Smooth muscle cell (in vitro differentiated cells): ENCODE measurements around the gene THBS3. TPM values are rescaled to one million over a fixed set of nuclear protein-coding genes. Genes with fewer than 3 reads are reported as not detected.
"Not testable (repeated sequence)": the region's sequence is repeated elsewhere in the genome, so short reads cannot be mapped to it uniquely, and the experiment has no call there.

Experiments
- DNase-seq: peaks from one replicate; lab custom pipeline; 2025; ENCODE audit not compliant: unreplicated experiment; lab: John Stamatoyannopoulos, UW
- H2AFZ ChIP-seq: fragments of 200-600 bp; sonication (generic); 2 replicates; pipeline ENCODE4 v1.6.0; 2016; ENCODE audit warnings: antibody characterized with exemption, low read depth, mild to moderate bottlenecking
- H3F3A ChIP-seq: fragments of 200-600 bp; sonication (generic); 2 replicates; pipeline ENCODE4 v1.6.0; 2017; ENCODE audit warnings: antibody characterized with exemption, low read depth
- H3K27ac ChIP-seq: fragments of 200-600 bp; sonication (generic); 2 replicates; pipeline ENCODE4 v1.5.1; 2016; ENCODE audit warnings: low read depth, mild to moderate bottlenecking
- H3K27me3 ChIP-seq: fragments of 200-600 bp; sonication (generic); 2 replicates; pipeline ENCODE4 v1.6.1; 2016; ENCODE audit warnings: low read depth, mild to moderate bottlenecking
- H3K36me3 ChIP-seq: fragments of 200-600 bp; sonication (generic); 2 replicates; pipeline ENCODE4 v1.5.1; 2016; ENCODE audit warnings: low read depth
- H3K4me1 ChIP-seq: fragments of 200-600 bp; sonication (generic); 2 replicates; pipeline ENCODE4 v1.5.1; 2016; ENCODE audit warnings: low read depth
- H3K4me2 ChIP-seq: fragments of 200-600 bp; sonication (generic); 2 replicates; pipeline ENCODE4 v1.6.0; 2016; ENCODE audit warnings: mild to moderate bottlenecking
- H3K4me3 ChIP-seq: fragments of 200-600 bp; sonication (generic); 2 replicates; pipeline ENCODE4 v1.5.1; 2016; ENCODE audit warnings: mild to moderate bottlenecking
- H3K79me2 ChIP-seq: fragments of 200-600 bp; sonication (generic); 2 replicates; pipeline ENCODE4 v1.6.0; 2016; ENCODE audit warnings: low read depth, mild to moderate bottlenecking
- H3K9ac ChIP-seq: fragments of 200-600 bp; sonication (generic); 2 replicates; pipeline ENCODE4 v1.6.0; 2016; ENCODE audit warnings: low read depth
- H3K9me3 ChIP-seq: fragments of 200-600 bp; sonication (generic); replicated peaks from 2 replicates; pipeline ENCODE4 v1.5.1; 2016; ENCODE audit warnings: low read depth
- H4K20me1 ChIP-seq: fragments of 200-600 bp; sonication (generic); 2 replicates; pipeline ENCODE4 v1.6.0; 2016; ENCODE audit warnings: low read depth
- CTCF ChIP-seq: fragments of 200-600 bp; sonication (generic); IDR thresholded peaks from 2 replicates; pipeline ENCODE4 v1.5.1; 2017; ENCODE audit warnings: borderline replicate concordance, mild to moderate bottlenecking, antibody characterized with exemption; ENCODE audit not compliant: insufficient read depth, poor library complexity, severe bottlenecking
- WGBS: methylation state at CpG from one replicate; pipeline ENCODE4 v1.1.7; 2016; ENCODE audit warnings: low lambda C conversion rate; 5-methylcytosine and 5-hydroxymethylcytosine counted together
- polyA plus RNA-seq: library from polyadenylated mRNA; unstranded; fragments of >200 nt; fragmentation: Nextera tagmentation; extraction: Ambion mirVana; gene quantifications from 2 replicates; pipeline ENCODE4 v1.2.1, GENCODE V29; 2016
- total RNA-seq: library from RNA; depleted of rRNA; stranded (reverse); fragments of >200 nt; gene quantifications from 2 replicates; pipeline ENCODE4 v1.2.3, GENCODE V29; 2014

Gene THBS3
- total and polyA plus RNA-seq, 2 experiments from 2014 or later: 20.1 to 28.5 TPM

GRCh38 chr1:155226910-155227260 is 19.2 kb upstream of the THBS3 start:
- no peaks in the 10 kb centered on the region for H4K20me1 ChIP-seq
- H3K4me1 ChIP-seq: peaks cover 17% of the 10 kb centered on the region
- H2AFZ ChIP-seq: peak overlapping the region; percentile 34
- peak; percentile 32 for DNase-seq
- H3K9ac ChIP-seq: peak overlapping the region; percentile 34
- under 1% methylated on average over 19 of the region's 19 CpGs for WGBS
- H3K27me3 ChIP-seq: no peaks in the 10 kb centered on the region
- H3K27ac ChIP-seq: peak overlapping the region; percentile 95
- peaks cover 5% of the 10 kb centered on the region for H3K79me2 ChIP-seq
- peak; percentile 2 for TF ChIP-seq CTCF
- H3K4me2 ChIP-seq: peak overlapping the region; percentile 82
- peaks cover 13% of the 10 kb centered on the region for H3F3A ChIP-seq
- H3K9me3 ChIP-seq: no peaks in the 10 kb centered on the region
- H3K36me3 ChIP-seq: no peaks in the 10 kb centered on the region
- peak overlapping the region; percentile 55 for H3K4me3 ChIP-seq

GRCh38 chr1:155226188-155226909 is 18.7 kb upstream of the THBS3 start:
- H3K4me1 ChIP-seq: peaks cover 17% of the 10 kb centered on the region
- peak overlapping the region; percentile 95 for H3K27ac ChIP-seq
- DNase-seq: no peak
- no peaks in the 10 kb centered on the region for H3K9me3 ChIP-seq
- no peaks in the 10 kb centered on the region for H4K20me1 ChIP-seq
- no peaks in the 10 kb centered on the region for H3K27me3 ChIP-seq
- H3K9ac ChIP-seq: peak overlapping the region; percentile 34
- H3K79me2 ChIP-seq: peaks cover 5% of the 10 kb centered on the region
- H3K36me3 ChIP-seq: no peaks in the 10 kb centered on the region
- 0% methylated on average over 7 of the region's 7 CpGs for WGBS
- H2AFZ ChIP-seq: peak overlapping the region; percentile 34
- TF ChIP-seq CTCF: peak; percentile 38
- H3F3A ChIP-seq: peaks cover 13% of the 10 kb centered on the region
- H3K4me2 ChIP-seq: peak overlapping the region; percentile 82
- peak overlapping the region; percentile 55 for H3K4me3 ChIP-seq

- H3K4me3 ChIP-seq: not testable (repeated sequence)
These were observed 17.7 kb upstream of the THBS3 start for GRCh38 chr1:155225404-155225759.

GRCh38 chr1:155223047-155223446 is 15.3 kb upstream of the THBS3 start:
- peaks cover 13% of the 10 kb centered on the region for H3F3A ChIP-seq
- H3K4me2 ChIP-seq: no peak overlapping the region
- no peak overlapping the region for H3K9ac ChIP-seq
- 91% methylated on average over 7 of the region's 7 CpGs for WGBS
- H3K4me3 ChIP-seq: no peak overlapping the region
- no peaks in the 10 kb centered on the region for H4K20me1 ChIP-seq
- no peak overlapping the region for H2AFZ ChIP-seq
- peaks cover 5% of the 10 kb centered on the region for H3K79me2 ChIP-seq
- no peaks in the 10 kb centered on the region for H3K36me3 ChIP-seq
- H3K27me3 ChIP-seq: no peaks in the 10 kb centered on the region
- H3K9me3 ChIP-seq: no peaks in the 10 kb centered on the region
- DNase-seq: no peak
- H3K27ac ChIP-seq: no peak overlapping the region
- H3K4me1 ChIP-seq: peaks cover 17% of the 10 kb centered on the region
- TF ChIP-seq CTCF: no peak

More at GRCh38 chr1:155225404-155225759, 17.7 kb upstream of the THBS3 start:
- H3K79me2 ChIP-seq, H3K9ac ChIP-seq, DNase-seq, H4K20me1 ChIP-seq, H3K27me3 ChIP-seq, H3K9me3 ChIP-seq, H3K36me3 ChIP-seq, H2AFZ ChIP-seq: not testable (repeated sequence)
- H3F3A ChIP-seq: peaks cover 13% of the 10 kb centered on the region
- peak overlapping the region; percentile 82 for H3K4me2 ChIP-seq
- H3K27ac ChIP-seq: peak overlapping the region; percentile 95
- H3K4me1 ChIP-seq: peaks cover 17% of the 10 kb centered on the region
- WGBS: 96% methylated on average over 8 of the region's 8 CpGs

GRCh38 chr1:155220211-155220965 is 12.7 kb upstream of the THBS3 start:
- not testable (repeated sequence) for H3K9me3 ChIP-seq, H3K9ac ChIP-seq, DNase-seq, H3K4me2 ChIP-seq, H3K4me1 ChIP-seq, H3K27me3 ChIP-seq, H2AFZ ChIP-seq, H3K4me3 ChIP-seq, H3F3A ChIP-seq, H3K79me2 ChIP-seq, H3K36me3 ChIP-seq, H4K20me1 ChIP-seq
- peak overlapping the region; percentile 6 for H3K27ac ChIP-seq
- 89% methylated on average over 10 of the region's 10 CpGs for WGBS
